BE2C (cell line): ENCODE data around the gene TSC22D1.

Experiments
- DNase-seq: peaks from one replicate; pipeline ENCODE4 v3.0.0-alpha.2; 2020
- H3K27me3 ChIP-seq: fragments of 250-450 bp; sonication (Bioruptor Pico); 2 replicates; pipeline ENCODE4 v1.5.1; 2020; ENCODE audit warnings: mild to moderate bottlenecking
- H3K36me3 ChIP-seq: fragments of 250-450 bp; sonication (Bioruptor Pico); 2 replicates; pipeline ENCODE4 v1.5.1; 2020; ENCODE audit warnings: mild to moderate bottlenecking
- H3K4me1 ChIP-seq: fragments of 250-450 bp; sonication (Bioruptor Pico); 2 replicates; pipeline ENCODE4 v1.5.1; 2020
- H3K4me3 ChIP-seq: 2 replicates; pipeline ENCODE4 v1.5.1; 2011; ENCODE audit warnings: low read depth, low read length
- H3K9me3 ChIP-seq: fragments of 250-450 bp; sonication (Bioruptor Pico); 2 replicates; pipeline ENCODE4 v1.5.1; 2020
- TF ChIP-seq, protein P1 (sequence below): IDR thresholded peaks from 2 replicates; pipeline ENCODE4 v1.5.1; 2012; ENCODE audit warnings: mild to moderate bottlenecking, low read depth, low read length

TSC22D1 gene

DNA sequence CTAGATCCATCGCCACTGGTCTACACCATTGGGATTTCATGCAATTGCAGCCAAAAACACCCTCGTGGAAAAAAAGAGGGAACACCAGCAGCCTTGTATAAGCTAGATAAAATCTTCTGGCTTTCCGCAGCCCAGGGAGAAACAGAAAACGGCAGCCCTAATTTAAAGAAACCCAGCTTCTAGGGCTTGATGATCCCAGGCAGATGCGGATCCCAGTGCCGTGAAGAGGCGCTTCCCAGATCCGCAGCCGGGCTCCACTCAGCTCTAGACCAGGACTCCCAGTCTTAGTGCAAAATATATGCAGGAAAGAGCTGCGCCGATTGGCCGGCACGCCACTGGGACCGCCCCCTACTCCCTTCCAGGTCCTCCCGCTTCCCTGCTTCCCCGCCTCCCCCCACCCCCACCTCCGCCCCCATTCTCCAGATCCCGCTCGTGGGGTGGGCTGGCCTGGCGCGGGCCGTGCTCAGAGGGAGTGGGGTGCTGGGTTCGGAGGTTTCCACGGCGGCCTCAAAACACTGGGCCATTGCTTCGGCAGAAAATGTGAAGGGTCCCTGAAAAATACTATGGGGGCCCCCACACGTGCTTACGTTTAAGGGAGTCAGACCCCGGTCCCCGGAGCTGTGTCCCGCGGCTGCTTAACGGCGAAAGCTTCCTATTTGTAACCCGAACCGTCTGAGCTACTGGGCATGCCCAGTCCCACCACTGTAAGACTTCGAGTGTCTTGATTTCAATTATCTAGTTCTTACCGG is 139.4 kb downstream of the TSC22D1 start:
- Histone ChIP-seq H3K4me3 (peak overlapping the region; percentile 94), H3K4me1 (peaks cover 6% of the 10 kb centered on the region), H3K9me3 (no peaks in the 10 kb centered on the region), H3K36me3 (peaks cover 26% of the 10 kb centered on the region), H3K27me3 (no peaks in the 10 kb centered on the region)
- peak; percentile 97 for DNase-seq
- TF ChIP-seq, protein P1, sequence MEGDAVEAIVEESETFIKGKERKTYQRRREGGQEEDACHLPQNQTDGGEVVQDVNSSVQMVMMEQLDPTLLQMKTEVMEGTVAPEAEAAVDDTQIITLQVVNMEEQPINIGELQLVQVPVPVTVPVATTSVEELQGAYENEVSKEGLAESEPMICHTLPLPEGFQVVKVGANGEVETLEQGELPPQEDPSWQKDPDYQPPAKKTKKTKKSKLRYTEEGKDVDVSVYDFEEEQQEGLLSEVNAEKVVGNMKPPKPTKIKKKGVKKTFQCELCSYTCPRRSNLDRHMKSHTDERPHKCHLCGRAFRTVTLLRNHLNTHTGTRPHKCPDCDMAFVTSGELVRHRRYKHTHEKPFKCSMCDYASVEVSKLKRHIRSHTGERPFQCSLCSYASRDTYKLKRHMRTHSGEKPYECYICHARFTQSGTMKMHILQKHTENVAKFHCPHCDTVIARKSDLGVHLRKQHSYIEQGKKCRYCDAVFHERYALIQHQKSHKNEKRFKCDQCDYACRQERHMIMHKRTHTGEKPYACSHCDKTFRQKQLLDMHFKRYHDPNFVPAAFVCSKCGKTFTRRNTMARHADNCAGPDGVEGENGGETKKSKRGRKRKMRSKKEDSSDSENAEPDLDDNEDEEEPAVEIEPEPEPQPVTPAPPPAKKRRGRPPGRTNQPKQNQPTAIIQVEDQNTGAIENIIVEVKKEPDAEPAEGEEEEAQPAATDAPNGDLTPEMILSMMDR: no peak

- TF ChIP-seq, protein P1: no peak
- DNase-seq: no peak
- Histone ChIP-seq H3K4me1 (peaks cover 6% of the 10 kb centered on the region), H3K27me3 (no peaks in the 10 kb centered on the region), H3K36me3 (peaks cover 26% of the 10 kb centered on the region), H3K4me3 (peak overlapping the region; percentile 94), H3K9me3 (no peaks in the 10 kb centered on the region)
These were observed 140.1 kb downstream of the TSC22D1 start for GRCh38 chr13:44435919-44436510.

- Histone ChIP-seq H3K4me1 (peaks cover 6% of the 10 kb centered on the region), H3K36me3 (peaks cover 26% of the 10 kb centered on the region), H3K9me3 (no peaks in the 10 kb centered on the region), H3K27me3 (no peaks in the 10 kb centered on the region), H3K4me3 (peak overlapping the region; percentile 94)
- peak; percentile 99 for DNase-seq
- TF ChIP-seq, protein P1: no peak; the same call in 1 of the 2 replicates
These were observed 140.8 kb downstream of the TSC22D1 start for GRCh38 chr13:44435142-44435918.

GRCh38 chr13:44434766-44435141 is 141.4 kb downstream of the TSC22D1 start:
- peaks cover 6% of the 10 kb centered on the region for H3K4me1 ChIP-seq
- H3K4me3 ChIP-seq: peak overlapping the region; percentile 69
- TF ChIP-seq, protein P1: no peak
- peaks cover 26% of the 10 kb centered on the region for H3K36me3 ChIP-seq
- no peaks in the 10 kb centered on the region for H3K9me3 ChIP-seq
- no peak for DNase-seq
- H3K27me3 ChIP-seq: no peaks in the 10 kb centered on the region

GRCh38 chr13:44433863-44434765 is 142.0 kb downstream of the TSC22D1 start:
- H3K27me3 ChIP-seq: no peaks in the 10 kb centered on the region
- TF ChIP-seq, protein P1: no peak
- DNase-seq: no peak
- H3K36me3 ChIP-seq: peaks cover 26% of the 10 kb centered on the region
- H3K9me3 ChIP-seq: no peaks in the 10 kb centered on the region
- peak overlapping the region; percentile 69 for H3K4me3 ChIP-seq
- H3K4me1 ChIP-seq: peaks cover 6% of the 10 kb centered on the region
